SK-N-SH treated with all-trans-retinoic acid at 6 μM for 48 hours (cell line): Measurements from ENCODE around the gene KLHL42.

Experiments used
- ATAC-seq: fragments of 200-7000 bp; cut with Tn5 transposase; 3 replicates; pipeline ENCODE4 v1.9.1; 2020; ENCODE audit warnings: mild to moderate bottlenecking, moderate library complexity
- ARNTL ChIP-seq: fragments of 450-650 bp; formaldehyde crosslinking; IDR thresholded peaks from 2 replicates; pipeline ENCODE4 v1.5.0; 2020; ENCODE audit warnings: low read depth, mild to moderate bottlenecking, moderate library complexity, borderline replicate concordance
- BACH2 ChIP-seq: fragments of 250-450 bp; sonication (Bioruptor Pico); IDR thresholded peaks from 2 replicates; pipeline ENCODE4 v1.9.0; 2021; ENCODE audit warnings: mild to moderate bottlenecking, borderline replicate concordance
- CSDC2 ChIP-seq: fragments of 250-450 bp; sonication (Bioruptor Pico); IDR thresholded peaks from 2 replicates; pipeline ENCODE4 v1.5.0; 2020; ENCODE audit warnings: mild to moderate bottlenecking, moderate library complexity
- ESRRG ChIP-seq: fragments of 250-450 bp; sonication (Bioruptor Pico); IDR thresholded peaks from 2 replicates; pipeline ENCODE4 v1.6.1; 2021; ENCODE audit warnings: mild to moderate bottlenecking
- GLIS3 ChIP-seq: fragments of 250-450 bp; sonication (Bioruptor Pico); IDR thresholded peaks from 2 replicates; pipeline ENCODE4 v1.5.0; 2020; ENCODE audit warnings: mild to moderate bottlenecking, moderate library complexity
- ISL1 ChIP-seq: fragments of 250-450 bp; sonication (Bioruptor Pico); IDR thresholded peaks from 2 replicates; pipeline ENCODE4 v2.1.2; 2022; ENCODE audit warnings: mild to moderate bottlenecking, moderate library complexity
- PPARA ChIP-seq: fragments of 250-450 bp; sonication (Bioruptor Pico); IDR thresholded peaks from 2 replicates; pipeline ENCODE4 v1.5.0; 2020; ENCODE audit warnings: mild to moderate bottlenecking, borderline replicate concordance
- RARB ChIP-seq: fragments of 250-450 bp; sonication (Bioruptor Pico); IDR thresholded peaks from 2 replicates; pipeline ENCODE4 v1.8.0; 2021; ENCODE audit warnings: mild to moderate bottlenecking, moderate library complexity
- SNAI2 ChIP-seq: fragments of 250-450 bp; sonication (Bioruptor Pico); IDR thresholded peaks from 2 replicates; pipeline ENCODE4 v1.5.0; 2020; ENCODE audit warnings: mild to moderate bottlenecking, moderate library complexity
- TCF4 ChIP-seq: fragments of 250-450 bp; sonication (Bioruptor Pico); IDR thresholded peaks from 2 replicates; pipeline ENCODE4 v1.8.0; 2021; ENCODE audit warnings: mild to moderate bottlenecking, moderate library complexity, borderline replicate concordance
- TOX ChIP-seq: fragments of 250-450 bp; sonication (Bioruptor Pico); IDR thresholded peaks from 2 replicates; pipeline ENCODE4 v1.8.0; 2021; ENCODE audit warnings: mild to moderate bottlenecking, moderate library complexity, borderline replicate concordance
- ZC3H10 ChIP-seq: fragments of 250-450 bp; sonication (Bioruptor Pico); IDR thresholded peaks from 2 replicates; pipeline ENCODE4 v1.5.1; 2021; ENCODE audit warnings: mild to moderate bottlenecking, moderate library complexity
- ZFP3 ChIP-seq: fragments of 250-450 bp; sonication (Bioruptor Pico); IDR thresholded peaks from 2 replicates; pipeline ENCODE4 v1.5.0; 2020; ENCODE audit warnings: mild to moderate bottlenecking, moderate library complexity
- ZNF70 ChIP-seq: fragments of 450-650 bp; formaldehyde crosslinking; IDR thresholded peaks from 2 replicates; pipeline ENCODE4 v1.5.0; 2020; ENCODE audit warnings: mild to moderate bottlenecking, moderate library complexity
- ZNF8 ChIP-seq: fragments of 450-650 bp; formaldehyde crosslinking; IDR thresholded peaks from 2 replicates; pipeline ENCODE4 v1.5.0; 2020; ENCODE audit warnings: mild to moderate bottlenecking, moderate library complexity
- TF ChIP-seq, protein P1 (sequence below): fragments of 250-450 bp; sonication (Bioruptor Pico); IDR thresholded peaks from 2 replicates; pipeline ENCODE4 v1.8.0; 2021; ENCODE audit warnings: low read depth, mild to moderate bottlenecking, moderate library complexity, borderline replicate concordance
- TF ChIP-seq, protein P2 (sequence below): fragments of 250-450 bp; sonication (Bioruptor Pico); IDR thresholded peaks from 2 replicates; pipeline ENCODE4 v1.5.1; 2020; ENCODE audit warnings: low read depth, mild to moderate bottlenecking, moderate library complexity
- TF ChIP-seq, protein P3 (sequence below): fragments of 250-450 bp; sonication (Bioruptor Pico); IDR thresholded peaks from 2 replicates; pipeline ENCODE4 v1.5.1; 2021; ENCODE audit warnings: mild to moderate bottlenecking, moderate library complexity
- TF ChIP-seq, protein P4 (sequence below): fragments of 250-450 bp; sonication (Bioruptor Pico); IDR thresholded peaks from 2 replicates; pipeline ENCODE4 v1.8.0; 2020; ENCODE audit warnings: mild to moderate bottlenecking, moderate library complexity, borderline replicate concordance

KLHL42 gene

DNA sequence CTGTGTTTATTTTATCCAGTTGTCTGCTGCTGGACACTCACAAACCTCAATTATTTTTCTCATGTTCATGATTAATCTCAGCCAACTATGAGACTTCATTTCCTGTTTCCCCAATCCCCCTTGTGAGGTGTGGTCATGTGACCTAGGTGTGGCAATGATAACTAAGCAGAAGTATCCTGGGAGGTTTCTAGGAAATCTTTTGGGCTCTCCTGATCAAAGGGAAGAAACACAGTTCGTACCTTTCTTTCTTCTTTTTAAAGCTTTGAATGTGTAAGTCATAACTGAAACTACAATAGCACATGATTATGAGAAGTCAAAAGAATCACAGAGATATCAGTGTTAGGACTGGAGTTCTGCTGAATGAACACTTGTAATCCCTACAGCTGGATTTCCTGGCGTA is 34.4 kb downstream of the KLHL42 start (continued):
- TF ChIP-seq, protein P1, sequence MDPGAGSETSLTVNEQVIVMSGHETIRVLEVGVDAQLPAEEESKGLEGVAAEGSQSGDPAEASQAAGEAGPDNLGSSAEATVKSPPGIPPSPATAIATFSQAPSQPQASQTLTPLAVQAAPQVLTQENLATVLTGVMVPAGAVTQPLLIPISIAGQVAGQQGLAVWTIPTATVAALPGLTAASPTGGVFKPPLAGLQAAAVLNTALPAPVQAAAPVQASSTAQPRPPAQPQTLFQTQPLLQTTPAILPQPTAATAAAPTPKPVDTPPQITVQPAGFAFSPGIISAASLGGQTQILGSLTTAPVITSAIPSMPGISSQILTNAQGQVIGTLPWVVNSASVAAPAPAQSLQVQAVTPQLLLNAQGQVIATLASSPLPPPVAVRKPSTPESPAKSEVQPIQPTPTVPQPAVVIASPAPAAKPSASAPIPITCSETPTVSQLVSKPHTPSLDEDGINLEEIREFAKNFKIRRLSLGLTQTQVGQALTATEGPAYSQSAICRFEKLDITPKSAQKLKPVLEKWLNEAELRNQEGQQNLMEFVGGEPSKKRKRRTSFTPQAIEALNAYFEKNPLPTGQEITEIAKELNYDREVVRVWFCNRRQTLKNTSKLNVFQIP, result no peak
- TF ChIP-seq, all 23 proteins: peak for 0

DNA sequence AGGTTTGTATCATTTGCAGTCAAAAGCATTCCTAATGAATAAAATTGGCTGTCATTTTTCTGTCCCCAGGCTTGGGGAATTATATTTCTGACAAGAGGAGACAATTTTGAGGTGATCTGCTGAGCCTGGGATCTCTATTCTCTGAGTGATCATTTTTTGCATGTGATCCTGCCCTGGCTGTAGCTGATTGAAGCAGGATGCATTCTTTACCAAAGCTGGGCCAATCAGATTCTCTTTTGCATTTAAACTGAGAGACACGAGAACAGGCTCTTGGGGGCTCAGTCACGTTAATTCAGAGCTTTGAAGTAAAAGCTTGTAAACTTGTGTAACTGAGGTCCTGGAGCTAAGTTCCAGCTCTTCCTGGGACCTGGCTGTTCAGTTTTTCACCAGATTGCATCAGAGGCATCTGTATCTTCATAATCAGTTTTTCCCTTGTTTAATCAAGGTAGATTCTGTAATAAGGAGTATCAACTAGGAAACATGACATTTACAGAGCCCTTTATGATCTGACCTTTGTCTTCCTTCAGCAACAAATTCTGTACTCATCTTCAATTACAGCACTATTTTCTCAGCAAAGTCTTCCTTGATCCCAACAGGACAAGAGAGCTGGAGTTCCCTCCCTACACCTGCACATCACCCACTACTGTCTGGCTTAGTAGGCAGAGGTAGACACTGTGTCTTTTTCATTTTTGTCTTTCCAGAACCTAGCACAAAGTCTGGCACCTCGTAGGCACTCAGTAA is 35.0 kb downstream of the KLHL42 start:
- TF ChIP-seq CSDC2 (CRISPR knock-in tag) (no peak), TOX (CRISPR knock-in tag) (no peak), BACH2 (CRISPR knock-in tag) (no peak), SNAI2 (CRISPR knock-in tag) (no peak)
- TF ChIP-seq, protein P2, sequence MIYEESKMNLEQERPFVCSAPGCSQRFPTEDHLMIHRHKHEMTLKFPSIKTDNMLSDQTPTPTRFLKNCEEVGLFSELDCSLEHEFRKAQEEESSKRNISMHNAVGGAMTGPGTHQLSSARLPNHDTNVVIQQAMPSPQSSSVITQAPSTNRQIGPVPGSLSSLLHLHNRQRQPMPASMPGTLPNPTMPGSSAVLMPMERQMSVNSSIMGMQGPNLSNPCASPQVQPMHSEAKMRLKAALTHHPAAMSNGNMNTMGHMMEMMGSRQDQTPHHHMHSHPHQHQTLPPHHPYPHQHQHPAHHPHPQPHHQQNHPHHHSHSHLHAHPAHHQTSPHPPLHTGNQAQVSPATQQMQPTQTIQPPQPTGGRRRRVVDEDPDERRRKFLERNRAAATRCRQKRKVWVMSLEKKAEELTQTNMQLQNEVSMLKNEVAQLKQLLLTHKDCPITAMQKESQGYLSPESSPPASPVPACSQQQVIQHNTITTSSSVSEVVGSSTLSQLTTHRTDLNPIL (CRISPR knock-in tag), result no peak
- TF ChIP-seq, protein P3, sequence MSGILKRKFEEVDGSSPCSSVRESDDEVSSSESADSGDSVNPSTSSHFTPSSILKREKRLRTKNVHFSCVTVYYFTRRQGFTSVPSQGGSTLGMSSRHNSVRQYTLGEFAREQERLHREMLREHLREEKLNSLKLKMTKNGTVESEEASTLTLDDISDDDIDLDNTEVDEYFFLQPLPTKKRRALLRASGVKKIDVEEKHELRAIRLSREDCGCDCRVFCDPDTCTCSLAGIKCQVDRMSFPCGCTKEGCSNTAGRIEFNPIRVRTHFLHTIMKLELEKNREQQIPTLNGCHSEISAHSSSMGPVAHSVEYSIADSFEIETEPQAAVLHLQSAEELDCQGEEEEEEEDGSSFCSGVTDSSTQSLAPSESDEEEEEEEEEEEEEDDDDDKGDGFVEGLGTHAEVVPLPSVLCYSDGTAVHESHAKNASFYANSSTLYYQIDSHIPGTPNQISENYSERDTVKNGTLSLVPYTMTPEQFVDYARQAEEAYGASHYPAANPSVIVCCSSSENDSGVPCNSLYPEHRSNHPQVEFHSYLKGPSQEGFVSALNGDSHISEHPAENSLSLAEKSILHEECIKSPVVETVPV (CRISPR knock-in tag), result no peak
- ATAC-seq, result 0 out of 3 replicates have a peak, but pooled peaks have one; percentile 24

DNA sequence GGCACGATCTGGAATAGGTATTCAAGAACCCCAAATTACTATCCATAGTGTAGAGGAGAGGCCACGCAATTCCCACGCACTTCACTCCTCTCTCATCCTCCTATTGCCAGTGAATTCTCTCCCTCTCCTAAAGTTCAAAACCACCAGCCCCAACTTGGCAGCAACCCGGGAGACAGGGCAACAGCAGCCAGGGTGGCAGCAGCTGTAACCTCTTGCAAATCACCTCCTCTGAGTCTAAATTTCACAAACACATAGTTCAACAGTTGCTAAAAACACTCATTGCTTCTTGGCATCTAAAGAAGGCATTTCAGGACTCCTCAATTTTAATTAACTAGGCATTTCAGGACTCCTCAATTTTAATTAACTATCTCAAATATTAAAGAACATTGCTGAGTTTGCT is 37.7 kb downstream of the KLHL42 start:
- no peak for ATAC-seq
- TF ChIP-seq TCF4 (CRISPR knock-in tag) (no peak), ZNF70 (CRISPR knock-in tag) (no peak), CSDC2 (CRISPR knock-in tag) (no peak), ESRRG (CRISPR knock-in tag) (no peak), ISL1 (CRISPR knock-in tag) (no peak), ZFP3 (no peak), ZNF8 (CRISPR knock-in tag) (no peak), GLIS3 (CRISPR knock-in tag) (no peak), ZC3H10 (no peak), SNAI2 (CRISPR knock-in tag) (no peak), ARNTL (no peak), PPARA (CRISPR knock-in tag) (no peak), RARB (no peak)
- TF ChIP-seq, protein P4, sequence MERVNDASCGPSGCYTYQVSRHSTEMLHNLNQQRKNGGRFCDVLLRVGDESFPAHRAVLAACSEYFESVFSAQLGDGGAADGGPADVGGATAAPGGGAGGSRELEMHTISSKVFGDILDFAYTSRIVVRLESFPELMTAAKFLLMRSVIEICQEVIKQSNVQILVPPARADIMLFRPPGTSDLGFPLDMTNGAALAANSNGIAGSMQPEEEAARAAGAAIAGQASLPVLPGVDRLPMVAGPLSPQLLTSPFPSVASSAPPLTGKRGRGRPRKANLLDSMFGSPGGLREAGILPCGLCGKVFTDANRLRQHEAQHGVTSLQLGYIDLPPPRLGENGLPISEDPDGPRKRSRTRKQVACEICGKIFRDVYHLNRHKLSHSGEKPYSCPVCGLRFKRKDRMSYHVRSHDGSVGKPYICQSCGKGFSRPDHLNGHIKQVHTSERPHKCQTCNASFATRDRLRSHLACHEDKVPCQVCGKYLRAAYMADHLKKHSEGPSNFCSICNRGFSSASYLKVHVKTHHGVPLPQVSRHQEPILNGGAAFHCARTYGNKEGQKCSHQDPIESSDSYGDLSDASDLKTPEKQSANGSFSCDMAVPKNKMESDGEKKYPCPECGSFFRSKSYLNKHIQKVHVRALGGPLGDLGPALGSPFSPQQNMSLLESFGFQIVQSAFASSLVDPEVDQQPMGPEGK (CRISPR knock-in tag), result no peak
- TF ChIP-seq, protein P3 (CRISPR knock-in tag), result no peak
- TF ChIP-seq, protein P1, result no peak
